ENCODE results near the gene MAZ.

Gene MAZ

DNA sequence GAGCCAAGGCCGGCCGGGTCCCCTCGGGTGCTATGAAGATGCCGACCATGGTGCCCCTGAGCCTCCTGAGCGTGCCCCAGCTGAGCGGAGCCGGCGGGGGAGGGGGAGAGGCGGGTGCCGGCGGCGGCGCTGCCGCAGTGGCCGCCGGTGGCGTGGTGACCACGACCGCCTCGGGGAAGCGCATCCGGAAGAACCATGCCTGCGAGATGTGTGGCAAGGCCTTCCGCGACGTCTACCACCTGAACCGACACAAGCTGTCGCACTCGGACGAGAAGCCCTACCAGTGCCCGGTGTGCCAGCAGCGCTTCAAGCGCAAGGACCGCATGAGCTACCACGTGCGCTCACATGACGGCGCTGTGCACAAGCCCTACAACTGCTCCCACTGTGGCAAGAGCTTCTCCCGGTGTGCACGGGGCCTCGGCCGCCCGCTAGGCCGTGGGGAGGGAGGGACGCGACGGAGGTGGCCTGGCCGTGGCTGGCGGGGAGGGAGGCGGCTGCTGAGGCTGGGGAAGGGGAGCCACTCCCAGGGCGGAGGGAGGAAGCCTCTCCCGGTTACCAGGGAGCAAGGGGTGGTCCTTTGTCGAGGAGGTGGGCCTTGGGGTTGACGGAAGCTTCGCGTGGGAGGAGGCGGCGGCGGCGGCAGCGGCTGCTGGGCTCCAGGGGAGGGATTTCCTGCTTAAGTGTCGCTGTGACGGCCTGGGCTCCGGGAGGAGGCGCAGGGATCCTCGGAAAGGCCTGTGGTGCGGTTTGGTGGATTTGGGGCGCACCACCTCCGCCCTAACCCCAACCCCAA lies 1.3 kb downstream of the MAZ start:
- Histone ChIP-seq H3K4me3 (ENCODE audit: low read length, poor library complexity, severe bottlenecking) (peak overlapping the region; percentile 97), H3K27me3 (ENCODE audit: insufficient read depth, low read length, poor library complexity, severe bottlenecking) (no peaks in the 10 kb centered on the region), H3K9me2 (replicated peaks; ENCODE audit: low read depth, low read length) (no peaks in the 10 kb centered on the region), H3K4me1 (ENCODE audit: insufficient read depth, low read length, poor library complexity, severe bottlenecking) (peaks cover 39% of the 10 kb centered on the region), H3K36me3 (ENCODE audit: insufficient read depth, low read length) (peaks cover 51% of the 10 kb centered on the region), H4K20me1 (ENCODE audit: insufficient read depth, low read length, poor library complexity, severe bottlenecking) (peaks cover 35% of the 10 kb centered on the region), H3K79me2 (ENCODE audit: insufficient read depth, low read length) (peaks cover 47% of the 10 kb centered on the region), H3F3A (ENCODE audit: low read depth) (peaks cover 13% of the 10 kb centered on the region), H2AFZ (ENCODE audit: low read length) (no peak overlapping the region), H3K9me3 (ENCODE audit: insufficient read depth, low read depth, low read length) (no peaks in the 10 kb centered on the region), H3K9ac (ENCODE audit: low read depth, low read length, poor library complexity, severe bottlenecking) (peak overlapping the region; percentile 89), H3K4me2 (ENCODE audit: low read depth, low read length, poor library complexity, severe bottlenecking) (peak overlapping the region; percentile 97)
- TF ChIP-seq, protein P1, sequence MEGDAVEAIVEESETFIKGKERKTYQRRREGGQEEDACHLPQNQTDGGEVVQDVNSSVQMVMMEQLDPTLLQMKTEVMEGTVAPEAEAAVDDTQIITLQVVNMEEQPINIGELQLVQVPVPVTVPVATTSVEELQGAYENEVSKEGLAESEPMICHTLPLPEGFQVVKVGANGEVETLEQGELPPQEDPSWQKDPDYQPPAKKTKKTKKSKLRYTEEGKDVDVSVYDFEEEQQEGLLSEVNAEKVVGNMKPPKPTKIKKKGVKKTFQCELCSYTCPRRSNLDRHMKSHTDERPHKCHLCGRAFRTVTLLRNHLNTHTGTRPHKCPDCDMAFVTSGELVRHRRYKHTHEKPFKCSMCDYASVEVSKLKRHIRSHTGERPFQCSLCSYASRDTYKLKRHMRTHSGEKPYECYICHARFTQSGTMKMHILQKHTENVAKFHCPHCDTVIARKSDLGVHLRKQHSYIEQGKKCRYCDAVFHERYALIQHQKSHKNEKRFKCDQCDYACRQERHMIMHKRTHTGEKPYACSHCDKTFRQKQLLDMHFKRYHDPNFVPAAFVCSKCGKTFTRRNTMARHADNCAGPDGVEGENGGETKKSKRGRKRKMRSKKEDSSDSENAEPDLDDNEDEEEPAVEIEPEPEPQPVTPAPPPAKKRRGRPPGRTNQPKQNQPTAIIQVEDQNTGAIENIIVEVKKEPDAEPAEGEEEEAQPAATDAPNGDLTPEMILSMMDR (conservative IDR thresholded peaks at IDR 0.05; ENCODE audit: low read length), result peak; percentile 56
- TF ChIP-seq EZH2phosphoT487 (IDR thresholded peaks at IDR 0.05; ENCODE audit: borderline replicate concordance), result no peak

DNA sequence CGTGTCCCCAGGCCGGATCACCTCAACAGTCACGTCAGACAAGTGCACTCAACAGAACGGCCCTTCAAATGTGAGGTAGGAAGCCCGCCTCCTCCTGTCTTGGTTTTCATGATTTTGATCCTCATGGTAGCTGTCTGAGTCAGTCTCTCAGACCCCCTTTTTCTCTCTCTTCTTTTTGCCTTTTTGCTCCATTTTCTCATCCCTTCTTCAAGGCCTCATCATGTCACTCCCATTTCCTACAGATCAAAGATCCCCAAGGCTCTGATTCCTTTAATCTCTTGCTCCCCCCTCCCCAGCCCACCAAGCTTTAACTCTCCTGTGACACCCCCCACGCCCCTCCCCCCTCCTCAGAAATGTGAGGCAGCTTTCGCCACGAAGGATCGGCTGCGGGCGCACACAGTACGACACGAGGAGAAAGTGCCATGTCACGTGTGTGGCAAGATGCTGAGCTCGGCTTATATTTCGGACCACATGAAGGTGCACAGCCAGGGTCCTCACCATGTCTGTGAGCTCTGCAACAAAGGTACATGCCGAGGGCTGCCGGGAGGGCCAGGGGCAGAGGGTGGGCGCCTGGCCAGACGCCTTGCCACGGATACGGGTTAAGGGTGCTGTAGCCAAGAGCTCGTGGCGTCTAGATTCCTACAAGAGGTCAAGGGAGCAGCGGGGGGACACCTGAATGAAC lies 2.0 kb downstream of the MAZ start:
- no peak overlapping the region for H2AFZ ChIP-seq (ENCODE audit: low read length)

DNA sequence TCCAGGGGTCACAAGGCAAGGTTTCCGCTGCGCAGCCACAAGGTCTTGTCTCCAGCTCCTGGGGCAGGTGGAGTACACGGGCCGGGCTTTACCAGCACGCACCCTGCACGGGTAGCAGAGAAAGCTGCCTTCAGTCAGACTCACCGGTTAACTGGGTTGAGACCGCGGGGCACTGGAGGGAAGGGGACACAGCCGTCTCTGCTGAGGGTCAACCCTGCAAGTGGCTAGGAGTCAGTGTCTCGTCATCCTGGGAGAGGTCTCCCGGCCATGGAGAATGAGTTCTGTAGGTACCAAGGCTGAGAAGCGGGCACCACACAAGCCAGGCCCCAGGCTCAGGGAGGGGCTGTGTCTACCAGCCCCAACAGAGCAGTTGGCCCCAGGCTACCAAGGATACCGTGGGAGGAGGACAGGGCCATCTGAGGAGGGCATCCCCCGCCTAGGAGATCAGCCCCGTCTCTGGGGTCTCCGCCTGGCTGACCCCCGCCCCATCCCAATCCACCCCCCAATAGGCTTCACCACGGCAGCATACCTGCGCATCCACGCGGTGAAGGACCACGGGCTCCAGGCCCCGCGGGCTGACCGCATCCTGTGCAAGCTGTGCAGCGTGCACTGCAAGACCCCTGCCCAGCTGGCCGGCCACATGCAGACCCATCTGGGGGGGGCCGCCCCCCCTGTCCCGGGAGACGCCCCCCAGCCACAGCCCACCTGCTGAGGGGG lies 2.9 kb downstream of the MAZ start:
- Histone ChIP-seq H3K27me3 (ENCODE audit: insufficient read depth, low read length, poor library complexity, severe bottlenecking) (no peaks in the 10 kb centered on the region), H3K9ac (ENCODE audit: low read depth, low read length, poor library complexity, severe bottlenecking) (peak overlapping the region; percentile 89), H2AFZ (ENCODE audit: low read length) (no peak overlapping the region), H3K79me2 (ENCODE audit: insufficient read depth, low read length) (peaks cover 47% of the 10 kb centered on the region), H3F3A (ENCODE audit: low read depth) (peaks cover 7% of the 10 kb centered on the region), H4K20me1 (ENCODE audit: insufficient read depth, low read length, poor library complexity, severe bottlenecking) (peaks cover 35% of the 10 kb centered on the region), H3K9me2 (replicated peaks; ENCODE audit: low read depth, low read length) (no peaks in the 10 kb centered on the region), H3K36me3 (ENCODE audit: insufficient read depth, low read length) (peaks cover 35% of the 10 kb centered on the region), H3K4me1 (ENCODE audit: insufficient read depth, low read length, poor library complexity, severe bottlenecking) (peaks cover 42% of the 10 kb centered on the region), H3K9me3 (ENCODE audit: insufficient read depth, low read depth, low read length) (no peaks in the 10 kb centered on the region), H3K4me3 (ENCODE audit: low read length, poor library complexity, severe bottlenecking) (peak overlapping the region; percentile 97), H3K4me2 (ENCODE audit: low read depth, low read length, poor library complexity, severe bottlenecking) (peak overlapping the region; percentile 97)
- TF ChIP-seq EZH2phosphoT487 (IDR thresholded peaks at IDR 0.05; ENCODE audit: borderline replicate concordance), result no peak
- TF ChIP-seq, protein P1 (conservative IDR thresholded peaks at IDR 0.05; ENCODE audit: low read length), result no peak

More for the DNA sequence above, 2.0 kb downstream of the MAZ start:
- H3K9me3 ChIP-seq (ENCODE audit: insufficient read depth, low read depth, low read length), result no peaks in the 10 kb centered on the region
- no peaks in the 10 kb centered on the region for H3K27me3 ChIP-seq (ENCODE audit: insufficient read depth, low read length, poor library complexity, severe bottlenecking)
- H3K4me2 ChIP-seq (ENCODE audit: low read depth, low read length, poor library complexity, severe bottlenecking), result peak overlapping the region; percentile 97
- H3K4me1 ChIP-seq (ENCODE audit: insufficient read depth, low read length, poor library complexity, severe bottlenecking), result peaks cover 42% of the 10 kb centered on the region
- H3F3A ChIP-seq (ENCODE audit: low read depth), result peaks cover 10% of the 10 kb centered on the region
- H3K9ac ChIP-seq (ENCODE audit: low read depth, low read length, poor library complexity, severe bottlenecking), result peak overlapping the region; percentile 89
- peaks cover 43% of the 10 kb centered on the region for H3K36me3 ChIP-seq (ENCODE audit: insufficient read depth, low read length)
- H4K20me1 ChIP-seq (ENCODE audit: insufficient read depth, low read length, poor library complexity, severe bottlenecking), result peaks cover 35% of the 10 kb centered on the region
- peaks cover 47% of the 10 kb centered on the region for H3K79me2 ChIP-seq (ENCODE audit: insufficient read depth, low read length)
- H3K9me2 ChIP-seq (replicated peaks; ENCODE audit: low read depth, low read length), result no peaks in the 10 kb centered on the region
- TF ChIP-seq, protein P1 (conservative IDR thresholded peaks at IDR 0.05; ENCODE audit: low read length), result no peak
- TF ChIP-seq EZH2phosphoT487 (IDR thresholded peaks at IDR 0.05; ENCODE audit: borderline replicate concordance), result no peak
- H3K4me3 ChIP-seq (ENCODE audit: low read length, poor library complexity, severe bottlenecking), result peak overlapping the region; percentile 97

All from Loucy (cell line).